Fibroblast of lung (primary cell): Measurements from ENCODE around the gene ARPC5. TPM values are rescaled to one million over a fixed set of nuclear protein-coding genes. Genes with fewer than 3 reads are reported as not detected.

Experiments
- DNase-seq, 2 donors: peaks; one replicate each; pipeline versions ENCODE4 v3.0.0 to v3.0.0-alpha.2; 2010; ENCODE audit warnings: low read depth in 2 of 2
- H2AFZ ChIP-seq: 2 replicates; pipeline ENCODE4 v1.5.1; 2012; ENCODE audit warnings: low read length, control low read depth, inconsistent platforms
- H3K27ac ChIP-seq: 2 replicates; pipeline ENCODE4 v1.5.1; 2011; ENCODE audit warnings: low read length, control low read depth; ENCODE audit not compliant: insufficient read depth
- H3K27me3 ChIP-seq: 2 replicates; pipeline ENCODE4 v1.5.1; 2011; ENCODE audit warnings: mild to moderate bottlenecking, low read length; ENCODE audit not compliant: control insufficient read depth, insufficient read depth
- H3K36me3 ChIP-seq: 2 replicates; pipeline ENCODE4 v1.5.1; 2011; ENCODE audit warnings: low read length; ENCODE audit not compliant: control insufficient read depth, insufficient read depth
- H3K4me1 ChIP-seq: 2 replicates; pipeline ENCODE4 v1.5.1; 2011; ENCODE audit warnings: low read length; ENCODE audit not compliant: control insufficient read depth, insufficient read depth; ENCODE audit errors: extremely low read depth
- H3K4me2 ChIP-seq: 2 replicates; pipeline ENCODE4 v1.5.1; 2011; ENCODE audit warnings: low read length, control low read depth; ENCODE audit not compliant: insufficient read depth; ENCODE audit errors: extremely low read depth
- H3K4me3 ChIP-seq, 4 experiments: fragments of 200-600 bp in 1 of 4; sonication (generic) in 1 of 4; replicated peaks in 1 of 4; 2 replicates each; pipeline ENCODE4 v1.5.1; 2011 to 2016; ENCODE audit warnings: low read length in 4 of 4, low read depth in 3 of 4, mild to moderate bottlenecking in 3 of 4, control low read depth in 2 of 4, inconsistent platforms in 1 of 4, mixed read lengths in 1 of 4; ENCODE audit not compliant: insufficient read depth in 1 of 4; ENCODE audit errors: control extremely low read depth in 1 of 4
- H3K79me2 ChIP-seq: 2 replicates; pipeline ENCODE4 v1.5.1; 2012; ENCODE audit warnings: mild to moderate bottlenecking, low read length, inconsistent platforms; ENCODE audit not compliant: control insufficient read depth, insufficient read depth
- H3K9ac ChIP-seq: 2 replicates; pipeline ENCODE4 v1.5.1; 2011; ENCODE audit warnings: mild to moderate bottlenecking, low read length, control low read depth; ENCODE audit not compliant: insufficient read depth
- H3K9me3 ChIP-seq: 2 replicates; pipeline ENCODE4 v1.5.1; 2012; ENCODE audit warnings: low read depth, low read length; ENCODE audit not compliant: control insufficient read depth, insufficient read depth
- H4K20me1 ChIP-seq: 2 replicates; pipeline ENCODE4 v1.5.1; 2011; ENCODE audit warnings: low read length; ENCODE audit not compliant: control insufficient read depth, insufficient read depth; ENCODE audit errors: extremely low read depth
- EZH2 ChIP-seq: IDR thresholded peaks from 2 replicates; pipeline ENCODE4 v1.5.1; 2012; ENCODE audit warnings: low read length, control low read depth, mild to moderate bottlenecking; ENCODE audit errors: missing control alignments
- polyA plus RNA-seq, 2 donors: library from polyadenylated mRNA; depleted of rRNA in 1 of 2; stranded (reverse) in 1 of 2; unstranded in 1 of 2; fragments of >200 nt; gene quantifications; 2 replicates each; pipeline ENCODE4 v1.2.1, GENCODE V29; 2011 to 2012; ENCODE audit warnings: missing spikeins in 1 of 2
- total RNA-seq: library from RNA; depleted of rRNA; stranded (reverse); fragments of >200 nt; gene quantifications from 2 replicates; pipeline ENCODE4 v1.2.1, GENCODE V29; 2014
- TF ChIP-seq, protein P1 (sequence below), 2 donors: IDR thresholded peaks in 1 of 2; conservative IDR thresholded peaks in 1 of 2; 1 replicate in 1 of 2; 2 replicates in 1 of 2; pipeline ENCODE4 v1.5.1; 2011 to 2012; ENCODE audit warnings: low read length in 2 of 2, control low read depth in 1 of 2, inconsistent platforms in 1 of 2, low read depth in 1 of 2, mild to moderate bottlenecking in 1 of 2

The ARPC5 gene
- total and polyA plus RNA-seq, 2 donors (not counting 1 experiment from before 2014, with no cell fraction given) = 142 to 350 TPM

DNA sequence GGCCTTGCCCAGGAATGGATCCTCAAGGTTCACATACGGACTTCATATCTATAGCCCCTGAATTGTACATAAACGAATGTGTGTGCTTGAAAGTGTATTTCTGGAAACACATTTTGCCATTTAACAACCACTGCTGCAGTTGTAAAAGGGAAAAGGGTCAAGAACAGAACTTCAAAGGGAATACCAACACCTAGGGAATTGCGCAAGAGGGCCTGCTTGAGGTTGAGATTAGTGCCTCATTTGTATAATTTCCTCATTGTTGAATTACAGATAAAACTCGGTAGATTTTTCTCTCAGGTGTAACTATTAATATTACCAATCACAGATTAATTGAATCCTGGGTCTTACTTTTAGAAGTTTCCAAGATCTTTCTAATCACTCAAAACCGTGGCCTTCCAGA, 51.4 kb downstream of the ARPC5 start:
- Histone ChIP-seq H3K79me2 (no peaks in the 10 kb centered on the region), H3K27me3 (no peaks in the 10 kb centered on the region), H3K4me3 (no peak overlapping the region), H3K27ac (no peak overlapping the region), H4K20me1 (no peaks in the 10 kb centered on the region), H3K36me3 (no peaks in the 10 kb centered on the region), H3K9ac (no peak overlapping the region), H3K9me3 (no peaks in the 10 kb centered on the region), H3K4me1 (no peaks in the 10 kb centered on the region), H2AFZ (no peak overlapping the region), H3K4me2 (no peak overlapping the region)
- no peak for DNase-seq
- TF ChIP-seq, protein P1, sequence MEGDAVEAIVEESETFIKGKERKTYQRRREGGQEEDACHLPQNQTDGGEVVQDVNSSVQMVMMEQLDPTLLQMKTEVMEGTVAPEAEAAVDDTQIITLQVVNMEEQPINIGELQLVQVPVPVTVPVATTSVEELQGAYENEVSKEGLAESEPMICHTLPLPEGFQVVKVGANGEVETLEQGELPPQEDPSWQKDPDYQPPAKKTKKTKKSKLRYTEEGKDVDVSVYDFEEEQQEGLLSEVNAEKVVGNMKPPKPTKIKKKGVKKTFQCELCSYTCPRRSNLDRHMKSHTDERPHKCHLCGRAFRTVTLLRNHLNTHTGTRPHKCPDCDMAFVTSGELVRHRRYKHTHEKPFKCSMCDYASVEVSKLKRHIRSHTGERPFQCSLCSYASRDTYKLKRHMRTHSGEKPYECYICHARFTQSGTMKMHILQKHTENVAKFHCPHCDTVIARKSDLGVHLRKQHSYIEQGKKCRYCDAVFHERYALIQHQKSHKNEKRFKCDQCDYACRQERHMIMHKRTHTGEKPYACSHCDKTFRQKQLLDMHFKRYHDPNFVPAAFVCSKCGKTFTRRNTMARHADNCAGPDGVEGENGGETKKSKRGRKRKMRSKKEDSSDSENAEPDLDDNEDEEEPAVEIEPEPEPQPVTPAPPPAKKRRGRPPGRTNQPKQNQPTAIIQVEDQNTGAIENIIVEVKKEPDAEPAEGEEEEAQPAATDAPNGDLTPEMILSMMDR (conservative IDR thresholded peaks at IDR 0.05 in 1 of 2, IDR thresholded peaks at IDR 0.05 in 1 of 2; ENCODE audit: low read depth in 1 of 2, low read length in 2 of 2) = no peak
- TF ChIP-seq EZH2 = no peak

DNA sequence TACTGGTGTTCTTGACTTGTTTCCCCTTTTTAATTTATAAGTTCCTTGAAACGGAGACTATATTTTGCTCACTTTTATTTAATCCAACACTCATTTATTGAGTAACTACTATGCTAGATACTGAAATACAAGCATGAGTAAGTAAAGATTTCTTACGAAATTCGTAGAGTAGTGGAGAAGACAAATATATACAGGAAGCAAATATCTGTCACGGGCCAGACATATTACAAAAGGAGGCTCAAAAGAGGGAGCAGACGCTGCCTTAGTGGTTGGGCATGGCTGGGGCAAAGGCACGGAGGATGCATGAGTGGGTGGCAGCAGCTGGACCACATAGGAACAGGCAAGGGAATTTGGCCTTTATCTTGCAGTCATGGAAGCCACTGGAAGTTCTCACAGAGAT, 52.1 kb downstream of the ARPC5 start:
- no peak overlapping the region for H3K9ac ChIP-seq
- H3K27me3 ChIP-seq = no peaks in the 10 kb centered on the region
- no peaks in the 10 kb centered on the region for H3K79me2 ChIP-seq
- DNase-seq = peak in 1 of 2 donors; percentile 45
- H3K36me3 ChIP-seq = no peaks in the 10 kb centered on the region
- H3K4me3 ChIP-seq = no peak overlapping the region
- no peaks in the 10 kb centered on the region for H4K20me1 ChIP-seq
- no peaks in the 10 kb centered on the region for H3K4me1 ChIP-seq
- H3K4me2 ChIP-seq = no peak overlapping the region
- TF ChIP-seq, protein P1 (conservative IDR thresholded peaks at IDR 0.05 in 1 of 2, IDR thresholded peaks at IDR 0.05 in 1 of 2; ENCODE audit: low read depth in 1 of 2, low read length in 2 of 2) = no peak
- TF ChIP-seq EZH2 = no peak
- no peaks in the 10 kb centered on the region for H3K9me3 ChIP-seq
- H2AFZ ChIP-seq = no peak overlapping the region
- no peak overlapping the region for H3K27ac ChIP-seq

DNA sequence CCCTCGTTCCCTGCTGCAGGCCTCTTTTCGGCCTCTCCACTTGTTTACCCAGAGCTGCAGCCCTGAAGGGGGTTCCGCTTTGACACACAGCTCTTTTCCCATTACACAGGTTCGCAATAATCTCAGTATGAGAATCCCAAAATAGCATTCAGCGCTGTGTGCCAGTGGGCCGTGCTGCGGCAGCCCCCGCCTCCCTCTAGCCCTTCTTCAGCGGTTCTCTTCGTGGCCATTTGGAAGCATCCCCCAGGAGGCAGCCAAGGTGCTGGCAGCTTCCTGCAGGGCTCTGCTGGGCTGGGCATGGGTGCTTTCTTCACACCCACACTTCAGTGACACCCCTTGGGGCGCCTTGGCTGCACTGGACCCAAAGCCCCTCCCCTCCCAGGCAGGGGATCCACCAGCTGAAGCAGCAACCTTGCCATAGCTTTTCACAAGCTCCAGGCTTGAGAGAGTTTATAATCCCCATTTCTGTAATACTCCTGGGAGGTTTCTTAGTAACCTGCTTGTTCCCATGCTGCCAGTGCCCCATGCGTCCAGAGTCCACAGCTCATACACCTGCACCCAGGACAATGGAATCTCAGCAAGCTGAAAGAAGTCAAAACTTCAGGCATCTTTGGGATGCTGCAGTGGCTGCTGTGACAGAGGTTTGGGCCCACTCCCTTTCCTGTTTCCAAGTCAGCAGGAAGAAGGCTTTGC, 53.4 kb downstream of the ARPC5 start:
- no peak overlapping the region for H3K27ac ChIP-seq
- no peaks in the 10 kb centered on the region for H4K20me1 ChIP-seq
- no peak for DNase-seq
- no peaks in the 10 kb centered on the region for H3K36me3 ChIP-seq
- no peaks in the 10 kb centered on the region for H3K9me3 ChIP-seq
- no peak overlapping the region for H3K4me2 ChIP-seq
- no peak overlapping the region for H3K9ac ChIP-seq
- H3K4me3 ChIP-seq = no peak overlapping the region
- TF ChIP-seq, protein P1 (conservative IDR thresholded peaks at IDR 0.05 in 1 of 2, IDR thresholded peaks at IDR 0.05 in 1 of 2; ENCODE audit: low read depth in 1 of 2, low read length in 2 of 2) = no peak
- TF ChIP-seq EZH2 = no peak
- H3K79me2 ChIP-seq = no peaks in the 10 kb centered on the region
- H3K4me1 ChIP-seq = no peaks in the 10 kb centered on the region
- H3K27me3 ChIP-seq = peaks cover 5% of the 10 kb centered on the region
- H2AFZ ChIP-seq = no peak overlapping the region
